Activated naive CD8-positive, alpha-beta T cell treated with anti-CD3 and anti-CD28 coated beads for 36 hours (primary cell): Measurements from ENCODE around the gene EN2. TPM values are rescaled to one million over a fixed set of nuclear protein-coding genes. Genes with fewer than 3 reads are reported as not detected.
"Not testable (repeated sequence)": the region's sequence is repeated elsewhere in the genome, so short reads cannot be mapped to it uniquely, and the experiment has no call there.

Source experiments
- DNase-seq: peaks from one replicate; pipeline ENCODE4 v3.0.0; 2021
- H3K27ac Mint-ChIP-seq: one replicate; pipeline ENCODE4 v1.8.0; 2022; ENCODE audit warnings: mild to moderate bottlenecking, moderate library complexity, mixed read lengths
- H3K27me3 Mint-ChIP-seq: one replicate; pipeline ENCODE4 v1.8.0; 2022; ENCODE audit warnings: mild to moderate bottlenecking, mixed read lengths
- H3K36me3 Mint-ChIP-seq: one replicate; pipeline ENCODE4 v1.8.0; 2021; ENCODE audit warnings: mild to moderate bottlenecking, mixed read lengths
- H3K4me1 Mint-ChIP-seq: one replicate; pipeline ENCODE4 v1.8.0; 2021; ENCODE audit warnings: mixed read lengths
- H3K4me3 Mint-ChIP-seq: one replicate; pipeline ENCODE4 v1.8.0; 2022; ENCODE audit warnings: mild to moderate bottlenecking, moderate library complexity, mixed read lengths
- H3K9me3 Mint-ChIP-seq: one replicate; pipeline ENCODE4 v1.8.0; 2022; ENCODE audit warnings: mixed read lengths
- total RNA-seq, 2 experiments: library from RNA; stranded (reverse); gene quantifications; one replicate each; pipeline ENCODE4 v1.2.3, GENCODE V29; 2021

EN2 gene
- total RNA-seq, 2 experiments from 2014 or later: not detected

DNA sequence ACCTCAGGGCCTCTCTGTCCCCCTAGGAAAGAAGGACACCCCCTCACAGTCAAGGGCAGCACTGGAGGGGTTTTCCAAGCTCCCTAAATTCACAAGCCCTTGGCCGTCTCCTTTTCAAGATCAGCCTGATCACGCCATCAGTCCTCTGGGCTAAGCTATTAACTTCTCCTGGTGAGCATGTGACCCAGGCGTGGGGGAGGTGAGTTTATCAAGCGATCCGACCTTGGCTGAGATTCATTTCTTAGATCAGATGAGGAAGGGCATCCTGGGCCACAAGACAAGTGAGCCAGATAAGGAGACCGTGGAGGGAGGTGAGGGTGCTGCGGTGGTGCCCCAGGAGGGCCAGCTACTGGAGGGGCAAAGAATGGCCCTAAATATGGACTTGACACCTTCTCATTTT lies 19.2 kb upstream of the EN2 start:
- DNase-seq: no peak
- H3K27me3 Mint-ChIP-seq: peaks cover 63% of the 10 kb centered on the region
- no peaks in the 10 kb centered on the region for H3K9me3 Mint-ChIP-seq
- no peak overlapping the region for H3K4me3 Mint-ChIP-seq
- H3K36me3 Mint-ChIP-seq: no peaks in the 10 kb centered on the region
- no peaks in the 10 kb centered on the region for H3K4me1 Mint-ChIP-seq
- no peak overlapping the region for H3K27ac Mint-ChIP-seq

DNA sequence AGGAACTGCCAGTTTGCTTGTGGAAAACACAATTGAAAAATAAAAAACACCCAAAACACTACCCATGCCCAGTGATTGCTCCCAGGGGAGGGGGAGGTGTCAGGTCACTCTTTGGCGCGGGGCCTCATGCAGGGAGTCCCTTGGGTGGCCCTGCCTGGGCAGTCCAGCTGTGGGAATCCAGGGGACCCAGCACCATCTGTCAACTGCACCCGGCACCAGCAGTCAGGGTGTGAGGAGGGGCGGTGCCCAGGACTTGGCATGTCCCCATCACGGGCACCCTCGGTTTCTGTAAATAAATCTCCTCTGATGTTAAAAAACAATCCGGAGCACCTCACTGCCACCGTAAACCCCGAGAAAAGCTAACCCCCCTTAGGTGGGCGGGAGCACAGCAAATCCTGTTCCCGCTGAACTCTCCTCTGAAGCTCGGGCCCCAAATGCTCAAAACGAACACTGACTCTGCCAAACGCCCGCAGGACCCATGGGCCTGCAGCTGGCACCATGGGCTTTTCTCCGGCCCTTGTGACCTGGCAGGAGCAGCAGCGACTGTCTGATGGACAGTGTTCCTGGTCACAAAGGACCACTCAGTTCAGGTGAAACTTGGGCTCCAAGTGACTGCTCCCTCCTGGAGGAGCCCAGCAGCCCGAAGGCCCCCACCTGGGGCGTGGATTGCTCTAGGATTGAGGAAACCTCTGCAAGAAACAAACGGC lies 18.5 kb upstream of the EN2 start:
- Mint-ChIP-seq H3K27ac (no peak overlapping the region), H3K27me3 (peaks cover 63% of the 10 kb centered on the region), H3K36me3 (no peaks in the 10 kb centered on the region), H3K9me3 (no peaks in the 10 kb centered on the region), H3K4me1 (no peaks in the 10 kb centered on the region), H3K4me3 (no peak overlapping the region)
- DNase-seq: no peak

GRCh38 chr7:155440018-155440410 lies 17.9 kb upstream of the EN2 start:
- H3K27ac Mint-ChIP-seq: no peak overlapping the region
- DNase-seq: no peak
- no peaks in the 10 kb centered on the region for H3K9me3 Mint-ChIP-seq
- no peaks in the 10 kb centered on the region for H3K4me1 Mint-ChIP-seq
- no peak overlapping the region for H3K4me3 Mint-ChIP-seq
- peaks cover 69% of the 10 kb centered on the region for H3K27me3 Mint-ChIP-seq
- H3K36me3 Mint-ChIP-seq: no peaks in the 10 kb centered on the region

DNA sequence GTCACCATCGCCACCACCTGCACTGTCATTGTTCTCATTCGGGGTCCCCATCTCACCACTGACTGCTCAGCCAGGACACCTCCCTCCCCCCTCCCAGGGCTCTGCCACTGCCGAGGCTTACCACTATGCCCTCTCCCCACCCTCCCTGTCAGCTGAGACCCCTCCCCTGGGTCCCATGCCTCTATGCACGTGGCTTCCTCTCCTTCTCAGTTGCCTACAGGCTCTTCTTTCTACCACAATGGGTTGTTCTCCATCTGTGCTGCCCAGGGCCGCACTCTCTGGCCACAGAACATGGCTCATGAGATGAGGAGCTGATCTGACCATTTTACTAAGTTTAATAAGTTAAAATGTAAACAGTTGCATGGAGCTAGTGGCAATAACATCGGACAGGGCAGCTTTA lies 16.1 kb upstream of the EN2 start:
- no peak overlapping the region for H3K4me3 Mint-ChIP-seq
- no peaks in the 10 kb centered on the region for H3K36me3 Mint-ChIP-seq
- no peak for DNase-seq
- no peaks in the 10 kb centered on the region for H3K4me1 Mint-ChIP-seq
- H3K9me3 Mint-ChIP-seq: no peaks in the 10 kb centered on the region
- H3K27me3 Mint-ChIP-seq: peaks cover 66% of the 10 kb centered on the region
- no peak overlapping the region for H3K27ac Mint-ChIP-seq

- DNase-seq: no peak
- peaks cover 68% of the 10 kb centered on the region for H3K27me3 Mint-ChIP-seq
- no peaks in the 10 kb centered on the region for H3K4me1 Mint-ChIP-seq
- H3K9me3 Mint-ChIP-seq: no peaks in the 10 kb centered on the region
- H3K27ac Mint-ChIP-seq: no peak overlapping the region
- H3K4me3 Mint-ChIP-seq: no peak overlapping the region
- peaks cover 1% of the 10 kb centered on the region for H3K36me3 Mint-ChIP-seq
Measured at GRCh38 chr7:155444746-155445145, 13.2 kb upstream of the EN2 start.

DNA sequence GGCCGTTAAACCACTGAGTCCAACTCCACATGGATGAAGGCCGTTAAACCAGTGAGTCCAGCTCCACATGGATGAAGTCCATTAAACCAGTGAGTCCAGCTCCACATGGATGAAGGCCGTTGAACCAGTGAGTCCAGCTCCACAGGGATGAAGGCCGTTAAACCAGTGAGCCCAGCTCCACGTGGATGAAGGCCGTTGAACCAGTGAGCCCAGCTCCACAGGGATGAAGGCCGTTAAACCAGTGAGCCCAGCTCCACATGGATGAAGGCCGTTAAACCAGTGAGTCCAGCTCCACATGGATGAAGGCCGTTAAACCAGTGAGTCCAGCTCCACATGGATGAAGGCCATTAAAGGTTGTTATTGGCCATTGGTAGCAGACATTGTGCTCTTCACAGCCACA lies 12.3 kb upstream of the EN2 start:
- H3K4me3 Mint-ChIP-seq, H3K27ac Mint-ChIP-seq, DNase-seq, H3K9me3 Mint-ChIP-seq, H3K36me3 Mint-ChIP-seq, H3K4me1 Mint-ChIP-seq: not testable (repeated sequence)
- peaks cover 68% of the 10 kb centered on the region for H3K27me3 Mint-ChIP-seq

DNA sequence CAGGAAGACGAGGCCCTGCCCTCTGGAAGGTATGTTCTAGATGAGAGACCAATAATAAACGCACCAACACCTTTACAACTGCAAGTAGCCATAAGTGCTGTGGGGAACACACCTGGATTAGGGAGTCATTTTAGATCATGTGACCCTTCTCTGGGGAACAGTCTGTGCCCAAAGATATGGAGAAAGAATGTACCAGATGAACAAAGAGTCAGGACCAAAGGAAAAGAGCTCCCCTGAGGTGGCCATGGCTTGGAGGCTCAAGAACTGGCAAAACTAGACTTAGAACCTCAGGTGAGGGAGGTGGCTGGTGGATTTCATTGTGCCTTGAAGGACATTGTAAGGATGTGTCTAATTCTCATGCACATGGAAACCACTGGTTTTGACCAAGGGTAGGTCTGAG lies 10.3 kb upstream of the EN2 start:
- no peak for DNase-seq
- no peak overlapping the region for H3K27ac Mint-ChIP-seq
- H3K4me3 Mint-ChIP-seq: no peak overlapping the region
- peaks cover 1% of the 10 kb centered on the region for H3K36me3 Mint-ChIP-seq
- no peaks in the 10 kb centered on the region for H3K9me3 Mint-ChIP-seq
- H3K4me1 Mint-ChIP-seq: peaks cover 9% of the 10 kb centered on the region
- H3K27me3 Mint-ChIP-seq: peaks cover 80% of the 10 kb centered on the region

DNA sequence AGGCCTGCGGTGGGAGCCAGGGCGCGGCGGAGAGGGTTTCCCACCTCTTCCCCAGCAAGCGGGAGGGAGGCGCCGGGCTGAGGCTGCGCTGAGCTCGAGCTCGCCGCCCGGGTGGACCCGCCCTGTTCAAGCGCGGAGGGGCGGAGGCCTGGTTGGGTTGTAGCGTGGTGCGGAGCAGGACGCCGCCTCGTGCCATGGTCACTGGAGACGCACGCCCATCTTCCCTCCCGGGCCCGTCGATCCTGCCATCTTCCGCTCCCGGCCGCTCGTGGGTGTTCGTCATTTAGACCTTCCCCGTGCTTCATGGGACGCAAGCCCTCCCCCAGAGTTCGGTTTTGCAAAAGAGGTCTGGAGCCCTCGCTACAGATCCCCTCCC lies 9.3 kb upstream of the EN2 start:
- Mint-ChIP-seq H3K36me3 (peaks cover 1% of the 10 kb centered on the region), H3K9me3 (no peaks in the 10 kb centered on the region), H3K27ac (no peak overlapping the region), H3K4me3 (no peak overlapping the region), H3K27me3 (peaks cover 82% of the 10 kb centered on the region), H3K4me1 (peaks cover 9% of the 10 kb centered on the region)
- no peak for DNase-seq

GRCh38 chr7:155449008-155449868 lies 8.7 kb upstream of the EN2 start:
- Mint-ChIP-seq H3K4me1 (peaks cover 9% of the 10 kb centered on the region), H3K27me3 (peaks cover 88% of the 10 kb centered on the region), H3K27ac (no peak overlapping the region), H3K9me3 (no peaks in the 10 kb centered on the region), H3K4me3 (no peak overlapping the region), H3K36me3 (peaks cover 1% of the 10 kb centered on the region)
- DNase-seq: no peak

- peaks cover 90% of the 10 kb centered on the region for H3K27me3 Mint-ChIP-seq
- H3K9me3 Mint-ChIP-seq: no peaks in the 10 kb centered on the region
- peaks cover 12% of the 10 kb centered on the region for H3K4me1 Mint-ChIP-seq
- H3K36me3 Mint-ChIP-seq: peaks cover 1% of the 10 kb centered on the region
- H3K27ac Mint-ChIP-seq: no peak overlapping the region
- no peak overlapping the region for H3K4me3 Mint-ChIP-seq
- DNase-seq: no peak
Measured at GRCh38 chr7:155449869-155450557, 7.9 kb upstream of the EN2 start.

GRCh38 chr7:155450558-155450969 lies 7.4 kb upstream of the EN2 start:
- peaks cover 91% of the 10 kb centered on the region for H3K27me3 Mint-ChIP-seq
- no peak for DNase-seq
- peaks cover 1% of the 10 kb centered on the region for H3K36me3 Mint-ChIP-seq
- no peak overlapping the region for H3K27ac Mint-ChIP-seq
- H3K9me3 Mint-ChIP-seq: no peaks in the 10 kb centered on the region
- no peak overlapping the region for H3K4me3 Mint-ChIP-seq
- peaks cover 14% of the 10 kb centered on the region for H3K4me1 Mint-ChIP-seq

DNA sequence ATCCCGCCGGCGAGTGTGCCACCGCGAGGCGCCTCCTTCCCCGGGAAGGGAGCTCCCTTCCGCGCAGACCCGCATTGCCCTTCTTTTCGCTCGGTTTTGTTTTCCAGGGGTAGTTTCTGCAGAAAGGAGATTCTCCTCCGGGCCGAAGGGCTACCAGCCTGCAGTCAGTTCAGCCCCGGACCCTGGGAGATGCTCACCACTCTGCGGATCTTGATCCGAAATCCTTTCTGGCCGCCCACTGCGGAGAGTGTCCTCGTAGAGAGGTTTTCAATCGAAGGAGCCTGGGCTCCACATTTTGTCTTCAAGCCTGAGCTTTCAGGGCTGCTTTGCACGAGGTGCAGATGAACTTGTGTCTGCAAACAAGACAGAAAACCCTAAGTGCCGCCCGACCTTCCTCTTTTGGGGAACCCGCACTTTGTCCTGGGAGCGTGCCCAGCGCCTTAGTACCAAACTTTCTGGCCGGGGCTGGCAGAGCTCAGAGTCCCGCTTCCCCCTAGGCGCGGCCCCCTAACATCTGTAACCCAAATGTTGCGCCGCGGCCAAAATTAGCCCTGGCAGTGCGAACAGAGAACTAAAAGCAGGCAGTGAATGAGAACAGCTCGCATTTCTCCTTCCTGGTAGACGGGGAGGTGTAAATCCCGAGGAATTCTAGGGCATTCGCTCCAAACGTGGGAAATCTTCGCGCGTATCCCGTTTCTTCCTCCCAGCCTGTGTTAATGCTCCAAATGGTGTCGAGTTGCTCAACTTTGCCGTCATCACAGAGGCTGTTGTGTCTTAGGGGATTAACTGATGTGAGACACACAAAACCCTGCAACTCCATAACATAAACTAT lies 6.7 kb upstream of the EN2 start:
- peaks cover 92% of the 10 kb centered on the region for H3K27me3 Mint-ChIP-seq
- H3K4me1 Mint-ChIP-seq: peaks cover 15% of the 10 kb centered on the region
- no peak overlapping the region for H3K27ac Mint-ChIP-seq
- no peaks in the 10 kb centered on the region for H3K9me3 Mint-ChIP-seq
- DNase-seq: no peak
- H3K4me3 Mint-ChIP-seq: no peak overlapping the region
- peaks cover 1% of the 10 kb centered on the region for H3K36me3 Mint-ChIP-seq

DNA sequence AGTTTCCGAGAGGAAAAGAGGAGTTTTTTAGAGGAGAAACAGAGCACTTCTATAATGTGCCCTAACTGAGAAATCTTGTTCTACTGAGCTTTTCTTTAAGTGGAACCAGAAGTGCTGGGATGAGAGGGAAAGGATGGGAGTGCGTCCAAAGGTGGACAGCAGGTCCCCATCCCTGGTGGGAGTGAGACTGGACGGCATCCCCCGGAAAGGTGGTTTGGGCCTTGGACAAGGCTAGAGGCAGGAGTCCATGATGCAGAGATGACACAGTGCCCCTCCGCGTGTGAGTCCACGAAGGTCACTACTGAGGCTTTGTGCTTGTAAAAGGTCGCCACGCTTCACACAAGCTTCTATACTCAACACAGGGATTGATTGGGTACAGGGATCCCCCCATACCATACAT lies 6.1 kb upstream of the EN2 start:
- Mint-ChIP-seq H3K27me3 (peaks cover 94% of the 10 kb centered on the region), H3K4me1 (peaks cover 16% of the 10 kb centered on the region), H3K36me3 (peaks cover 1% of the 10 kb centered on the region), H3K4me3 (no peak overlapping the region), H3K9me3 (no peaks in the 10 kb centered on the region), H3K27ac (no peak overlapping the region)
- DNase-seq: no peak

- peaks cover 1% of the 10 kb centered on the region for H3K36me3 Mint-ChIP-seq
- DNase-seq: no peak
- H3K27ac Mint-ChIP-seq: no peak overlapping the region
- H3K4me3 Mint-ChIP-seq: no peak overlapping the region
- H3K27me3 Mint-ChIP-seq: peaks cover 90% of the 10 kb centered on the region
- no peaks in the 10 kb centered on the region for H3K9me3 Mint-ChIP-seq
- H3K4me1 Mint-ChIP-seq: peaks cover 19% of the 10 kb centered on the region
Measured at GRCh38 chr7:155452505-155453295, 5.2 kb upstream of the EN2 start.
